Ovary (tissue), 9 donors: Measurements from ENCODE around the gene CHRM1. TPM values are rescaled to one million over a fixed set of nuclear protein-coding genes. Genes with fewer than 3 reads are reported as not detected.

Experiments used
- DNase-seq, 5 donors: peaks; one replicate each; pipeline ENCODE4 v3.0.0-alpha.2; 2019 to 2020
- H3K27ac ChIP-seq, 2 donors: fragments of 200-600 bp; one replicate each; pipeline versions ENCODE4 v1.5.1 to v1.8.0; 2019 to 2022
- H3K27me3 ChIP-seq: fragments of 200-600 bp; one replicate; pipeline ENCODE4 v1.8.0; 2022
- H3K36me3 ChIP-seq: fragments of 200-600 bp; sonication (generic); one replicate; pipeline ENCODE4 v1.5.1; 2019
- H3K4me1 ChIP-seq: one replicate; pipeline ENCODE4 v1.8.1; 2013; ENCODE audit warnings: mild to moderate bottlenecking, moderate library complexity; ENCODE audit not compliant: insufficient read depth
- H3K4me3 ChIP-seq: fragments of 200-600 bp; sonication (generic); one replicate; pipeline ENCODE4 v1.5.1; 2017
- H3K9me3 ChIP-seq, 2 donors: fragments of 200-600 bp in 1 of 2; sonication (generic) in 1 of 2; one replicate each; pipeline versions ENCODE4 v1.5.1 to v1.8.1; 2013 to 2019; ENCODE audit warnings: mild to moderate bottlenecking in 1 of 2, moderate library complexity in 1 of 2
- EP300 ChIP-seq: sonication (generic); formaldehyde crosslinking; IDR thresholded peaks from one replicate; pipeline ENCODE4 v1.6.1; 2017; ENCODE audit warnings: antibody characterized with exemption
- POLR2A ChIP-seq: fragments of 450-650 bp; IDR thresholded peaks from one replicate; pipeline ENCODE4 v1.6.1; 2017; ENCODE audit warnings: antibody characterized with exemption, mild to moderate bottlenecking, moderate library complexity
- WGBS, 3 donors: extraction: QIAGEN DNeasy Blood & Tissue Kit in 1 of 3; methylation state at CpG; one replicate each; pipeline versions ENCODE4 v1.1.5 to v1.1.7; 2013 to 2017; 5-methylcytosine and 5-hydroxymethylcytosine counted together
- intact Hi-C, 4 donors: fragments of 100-400 bp; cut with DNase I; formaldehyde crosslinking; loops; one replicate each; pipeline versions ENCODE4 v1.11.0 to v1.15.1; 2022 to 2023
- polyA plus RNA-seq, 2 donors: library from polyadenylated mRNA; stranded (reverse); fragments of 200-250 nt in 1 of 2; fragments of 350-450 nt in 1 of 2; fragmentation: Illumina TruSeq in 1 of 2; extraction: RNeasy Lipid Tissue Mini Kit (QIAGEN cat#74804) in 1 of 2; gene quantifications; one replicate each; pipeline ENCODE4 v1.2.3, GENCODE V29; 2013 to 2014
- total RNA-seq, 7 donors: library from RNA; depleted of rRNA in 2 of 7; stranded (reverse); fragments of >200 nt in 2 of 7; fragmentation: NEBNext Ultra II Directional in 3 of 7; extraction: Animal tissue kit (Norgen Biotek cat#: 25700) in 3 of 7; gene quantifications; one replicate each; pipeline versions ENCODE4 v1.1.0 to v1.2.4, GENCODE V29; 2016 to 2023
- TF ChIP-seq, protein P1 (sequence below), 3 donors: fragments of 450-650 bp in 2 of 3; fragments of 200-600 bp in 1 of 3; IDR thresholded peaks; one replicate each; pipeline versions ENCODE4 v1.5.1 to v1.8.0; 2016 to 2022; ENCODE audit warnings: antibody characterized with exemption in 3 of 3, mild to moderate bottlenecking in 1 of 3
- donor health status: DM: no; HTN: no; CAD: no; lungs with moderate emphysema.
- donor health status: DM: no; HTN: no; CAD: no.
- donor health status: Bipolar disorder and iron deficiency.
- donor health status: DM: yes; HTN: yes; CAD: no.
- donor health status: DM: no; HTN: no; CAD: no.
- donor health status: DM: yes; HTN: yes; CAD: no.

The CHRM1 gene
- total and polyA plus RNA-seq, 9 donors: not detected

DNA sequence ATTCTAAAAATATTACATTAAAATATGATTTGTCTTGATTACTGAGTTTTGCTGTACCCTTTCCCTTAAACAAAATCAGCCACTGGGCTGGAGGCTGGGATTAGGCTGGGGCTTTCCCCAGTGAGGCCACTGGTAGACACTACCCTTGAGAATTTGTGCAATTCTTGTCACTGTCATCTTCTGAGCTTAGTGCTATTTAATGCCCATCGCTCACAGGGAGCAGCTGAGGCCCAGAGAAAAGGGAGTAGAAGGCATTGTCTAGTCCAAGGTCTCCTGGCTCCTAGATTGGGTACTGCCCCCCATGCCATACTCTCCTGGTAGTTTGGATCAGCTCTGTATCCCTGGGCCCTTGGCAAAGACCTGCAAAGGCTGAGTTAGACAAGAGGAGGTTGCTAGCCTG lies 6.7 kb downstream of the CHRM1 start:
- H3K4me1 ChIP-seq: no peaks in the 10 kb centered on the region
- no peak for DNase-seq
- no peaks in the 10 kb centered on the region for H3K27me3 ChIP-seq
- no peaks in the 10 kb centered on the region for H3K36me3 ChIP-seq
- intact Hi-C loops: no loop called here
- 79 to 94% (median 89%) methylated on average over 1 of the region's 1 CpG for WGBS, 3 donors
- no peak overlapping the region for H3K27ac ChIP-seq
- TF ChIP-seq POLR2A (no peak), EP300 (no peak)
- TF ChIP-seq, protein P1, sequence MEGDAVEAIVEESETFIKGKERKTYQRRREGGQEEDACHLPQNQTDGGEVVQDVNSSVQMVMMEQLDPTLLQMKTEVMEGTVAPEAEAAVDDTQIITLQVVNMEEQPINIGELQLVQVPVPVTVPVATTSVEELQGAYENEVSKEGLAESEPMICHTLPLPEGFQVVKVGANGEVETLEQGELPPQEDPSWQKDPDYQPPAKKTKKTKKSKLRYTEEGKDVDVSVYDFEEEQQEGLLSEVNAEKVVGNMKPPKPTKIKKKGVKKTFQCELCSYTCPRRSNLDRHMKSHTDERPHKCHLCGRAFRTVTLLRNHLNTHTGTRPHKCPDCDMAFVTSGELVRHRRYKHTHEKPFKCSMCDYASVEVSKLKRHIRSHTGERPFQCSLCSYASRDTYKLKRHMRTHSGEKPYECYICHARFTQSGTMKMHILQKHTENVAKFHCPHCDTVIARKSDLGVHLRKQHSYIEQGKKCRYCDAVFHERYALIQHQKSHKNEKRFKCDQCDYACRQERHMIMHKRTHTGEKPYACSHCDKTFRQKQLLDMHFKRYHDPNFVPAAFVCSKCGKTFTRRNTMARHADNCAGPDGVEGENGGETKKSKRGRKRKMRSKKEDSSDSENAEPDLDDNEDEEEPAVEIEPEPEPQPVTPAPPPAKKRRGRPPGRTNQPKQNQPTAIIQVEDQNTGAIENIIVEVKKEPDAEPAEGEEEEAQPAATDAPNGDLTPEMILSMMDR (IDR thresholded peaks at IDR 0.05): no peak
- no peak overlapping the region for H3K4me3 ChIP-seq
- H3K9me3 ChIP-seq: no peaks in the 10 kb centered on the region

DNA sequence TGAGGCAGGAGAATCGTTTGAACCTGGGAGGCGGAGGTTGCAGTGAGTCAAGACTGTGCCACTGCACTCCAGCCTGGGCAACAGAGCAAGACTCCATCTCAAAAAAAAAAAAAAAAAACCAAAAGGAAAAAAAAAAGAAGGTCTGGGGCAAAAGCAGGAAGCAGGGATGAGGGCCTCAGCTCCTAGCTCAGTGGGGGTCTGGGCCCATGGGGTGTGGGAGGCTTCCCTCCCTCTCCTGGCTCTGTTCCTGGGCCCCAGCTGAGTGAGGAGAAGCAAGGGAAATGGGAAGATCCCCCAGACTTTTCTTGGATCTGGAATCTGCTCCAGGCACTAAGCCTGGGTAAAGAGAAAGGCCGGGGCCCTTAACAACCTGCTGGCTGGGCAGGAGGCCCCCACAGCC lies 8.9 kb downstream of the CHRM1 start:
- Histone ChIP-seq H3K9me3 (no peaks in the 10 kb centered on the region), H3K27ac (no peak overlapping the region), H3K36me3 (no peaks in the 10 kb centered on the region), H3K4me1 (no peaks in the 10 kb centered on the region), H3K4me3 (no peak overlapping the region), H3K27me3 (no peaks in the 10 kb centered on the region)
- intact Hi-C loops: no loop called here
- TF ChIP-seq, protein P1 (IDR thresholded peaks at IDR 0.05): no peak
- 86 to 94% (median 93%) methylated on average over 3 of the region's 3 CpGs for WGBS, 3 donors
- no peak for DNase-seq

DNA sequence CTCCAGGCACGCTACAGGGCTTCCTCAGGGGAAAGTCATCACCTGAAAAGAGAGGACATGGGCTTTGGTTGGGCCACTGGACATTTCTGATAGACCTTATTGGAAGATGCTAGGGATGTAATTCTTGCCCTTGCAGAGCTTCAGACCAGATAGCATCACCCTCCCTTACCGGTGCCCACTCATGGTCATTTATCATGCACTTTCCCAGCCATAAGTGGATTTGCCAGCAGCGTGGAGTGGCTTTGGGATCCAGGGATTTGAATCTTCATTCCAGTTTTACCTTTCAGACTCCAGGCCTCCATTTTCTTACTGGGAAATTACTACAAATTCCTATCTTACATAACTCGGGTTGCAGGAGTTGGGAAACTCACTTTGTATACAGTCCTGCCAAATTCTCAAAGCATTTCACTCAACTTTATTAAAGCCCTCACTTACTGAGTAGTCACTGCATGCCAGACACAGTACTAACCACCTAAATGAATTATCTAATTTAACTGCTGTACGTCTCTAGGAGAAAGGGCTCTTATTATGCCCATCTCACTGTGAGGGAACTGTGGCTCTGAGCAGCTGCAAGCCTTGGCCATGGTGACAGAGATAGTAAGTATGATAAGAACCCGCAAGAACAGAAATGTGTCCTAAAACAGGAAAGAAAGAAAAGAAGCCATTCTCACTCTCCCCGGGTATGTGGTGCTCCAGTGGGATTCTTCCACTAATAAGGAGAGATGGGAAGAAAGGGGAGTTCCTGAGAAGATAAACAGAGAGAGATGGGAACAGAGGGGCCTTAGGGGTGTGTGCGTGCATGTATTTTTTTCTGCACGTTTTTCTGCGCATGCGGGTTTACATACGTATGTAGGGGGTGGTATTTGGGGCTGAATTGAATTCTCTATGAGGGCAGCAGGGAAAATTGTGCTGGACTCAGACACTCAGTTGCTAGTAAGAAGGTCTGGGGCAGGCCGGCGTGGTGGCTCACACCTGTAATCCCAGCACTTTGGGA lies 9.7 kb downstream of the CHRM1 start:
- Histone ChIP-seq H3K4me1 (no peaks in the 10 kb centered on the region), H3K27ac (no peak overlapping the region), H3K9me3 (no peaks in the 10 kb centered on the region), H3K36me3 (no peaks in the 10 kb centered on the region), H3K4me3 (no peak overlapping the region), H3K27me3 (no peaks in the 10 kb centered on the region)
- WGBS, 3 donors: 81 to 85% (median 85%) methylated on average over 14 of the region's 14 CpGs
- TF ChIP-seq POLR2A: no peak
- no peak for TF ChIP-seq EP300
- TF ChIP-seq, protein P1 (IDR thresholded peaks at IDR 0.05): no peak
- intact Hi-C loops: no loop called here
- no peak for DNase-seq

DNA sequence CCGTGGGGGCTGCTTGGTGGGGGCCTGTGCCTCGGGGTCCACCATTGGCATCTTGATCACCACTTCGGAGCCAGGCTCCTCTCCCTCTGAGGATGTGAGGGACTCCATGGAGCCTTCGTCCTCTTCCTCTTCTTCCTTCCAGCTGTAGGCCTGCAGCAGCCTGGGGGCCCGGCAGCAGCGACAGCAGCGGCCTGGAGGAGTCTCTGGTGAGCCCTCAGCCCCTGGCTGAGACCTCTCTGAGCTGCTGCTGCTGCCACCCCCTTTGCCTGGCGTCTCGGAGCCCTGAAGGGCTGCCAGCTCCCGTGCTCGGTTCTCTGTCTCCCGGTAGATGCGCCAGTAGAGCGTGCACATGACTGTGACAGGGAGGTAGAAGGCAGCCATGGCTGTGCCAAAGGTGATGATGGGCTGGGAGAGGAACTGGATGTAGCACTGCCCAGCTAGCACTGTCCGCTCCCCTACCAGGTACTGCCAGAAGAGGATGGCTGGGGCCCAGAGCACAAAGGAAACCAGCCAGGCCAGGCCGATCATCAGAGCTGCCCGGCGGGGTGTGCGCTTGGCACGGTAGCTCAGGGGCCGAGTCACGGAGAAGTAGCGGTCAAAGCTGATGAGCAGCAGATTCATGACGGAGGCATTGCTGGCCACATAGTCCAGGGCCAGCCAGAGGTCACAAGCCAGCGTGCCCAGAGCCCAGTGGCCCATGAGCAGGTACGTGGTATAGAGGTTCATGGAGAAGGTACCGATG lies 10.9 kb downstream of the CHRM1 start:
- no peak for DNase-seq
- Histone ChIP-seq H3K36me3 (no peaks in the 10 kb centered on the region), H3K27ac (no peak overlapping the region), H3K4me1 (no peaks in the 10 kb centered on the region), H3K27me3 (no peaks in the 10 kb centered on the region), H3K4me3 (no peak overlapping the region), H3K9me3 (no peaks in the 10 kb centered on the region)
- 94 to 97% (median 95%) methylated on average over 27 of the region's 27 CpGs for WGBS, 3 donors
- TF ChIP-seq EP300: no peak
- TF ChIP-seq, protein P1 (IDR thresholded peaks at IDR 0.05): no peak
- TF ChIP-seq POLR2A: no peak
- intact Hi-C loops: no loop called here
